C1 segment of cervical spinal cord (tissue), 14 donors: ENCODE measurements around the gene HOXB1.

ENCODE experiments used
- DNase-seq, 14 donors: peaks; one replicate each; lab custom pipeline; 2025; lab: John Stamatoyannopoulos, UW

Gene HOXB1

DNA sequence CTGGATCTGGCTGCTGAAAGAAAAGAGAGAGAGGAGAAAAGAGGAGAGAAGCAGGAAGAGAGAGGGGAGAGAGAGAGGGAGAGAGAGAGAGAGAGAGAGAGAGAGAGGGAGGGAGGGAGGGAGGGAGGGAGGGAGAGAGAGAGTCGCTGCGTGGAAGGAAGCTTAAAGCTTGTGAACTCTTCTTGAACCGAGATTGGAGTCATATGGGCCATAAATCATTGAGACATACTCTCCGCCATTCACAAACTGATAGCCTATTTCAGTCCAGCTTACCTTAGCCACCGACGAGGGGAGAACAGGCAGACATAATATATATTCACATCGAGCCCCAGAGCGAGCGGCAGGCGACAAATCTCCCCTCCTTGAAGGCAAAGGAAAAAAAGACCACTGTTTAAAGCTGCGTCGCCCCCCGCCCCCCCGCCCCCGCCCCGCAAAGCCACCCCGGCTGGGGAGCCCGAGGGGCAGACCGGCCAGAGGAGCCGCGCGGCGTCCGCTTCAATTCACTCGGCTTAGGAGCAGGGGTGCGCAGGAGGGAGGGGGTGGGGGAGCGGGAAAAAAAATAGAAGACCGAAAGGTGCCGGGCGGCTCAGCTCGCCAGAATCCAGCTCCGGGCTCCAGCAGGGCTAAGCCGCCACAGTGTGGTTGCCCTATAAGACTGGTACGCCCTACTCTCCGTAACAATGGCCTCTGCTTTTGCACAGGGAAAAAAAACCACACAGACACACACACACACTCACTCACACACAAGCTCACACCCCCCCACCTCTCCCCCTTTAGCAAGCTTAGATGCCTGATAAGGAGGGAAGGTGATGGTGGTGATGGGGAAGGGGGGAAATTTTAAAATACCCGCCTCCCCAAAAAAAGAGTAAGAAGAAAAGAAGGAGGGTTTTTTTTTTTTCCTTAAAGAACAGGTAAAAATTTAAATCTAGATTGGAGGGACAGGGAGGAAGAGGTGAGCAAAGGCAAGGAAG, 24.7 kb upstream of the HOXB1 start:
- no peak for DNase-seq

DNA sequence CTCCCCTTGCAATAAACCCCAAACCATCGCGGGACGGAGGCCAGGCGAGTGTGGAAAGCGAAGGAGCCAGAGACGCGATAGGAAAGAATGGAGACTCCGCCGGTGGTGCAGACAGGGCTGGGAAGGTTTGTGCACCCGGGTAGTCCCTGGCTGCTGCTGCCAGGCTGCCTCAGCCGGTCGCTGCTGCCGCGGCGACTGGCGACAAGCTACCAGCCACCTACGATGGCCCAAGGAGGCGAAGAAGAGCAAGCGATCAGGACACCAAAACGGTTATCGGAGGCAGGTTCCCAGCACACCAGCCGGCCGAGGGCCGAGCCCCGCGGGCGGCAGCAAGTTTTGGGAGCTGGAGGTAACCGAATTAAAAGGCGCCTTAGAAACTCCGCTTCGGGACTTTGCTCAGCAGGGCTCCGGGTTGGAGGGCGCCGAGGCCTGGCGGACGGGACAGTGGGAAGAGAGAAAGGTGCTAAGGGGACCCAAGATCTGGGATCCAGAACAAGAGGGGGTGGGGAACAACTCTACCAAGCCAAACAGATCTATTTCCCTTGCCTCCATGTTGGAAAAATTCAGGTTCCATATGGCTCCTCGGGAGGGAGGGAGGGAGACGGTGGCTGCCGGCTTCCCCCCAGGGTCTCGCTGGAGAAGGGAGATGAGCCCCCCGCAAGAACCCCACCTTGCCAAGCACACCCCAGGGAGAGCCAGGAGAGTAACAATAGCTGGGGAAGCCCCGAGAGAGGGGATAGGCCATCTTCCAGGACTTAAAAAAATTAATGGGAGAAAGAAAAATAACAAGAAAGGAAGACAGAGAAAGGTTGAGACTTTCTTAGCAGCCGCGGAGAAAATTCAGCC, 23.8 kb upstream of the HOXB1 start:
- no peak for DNase-seq

DNA sequence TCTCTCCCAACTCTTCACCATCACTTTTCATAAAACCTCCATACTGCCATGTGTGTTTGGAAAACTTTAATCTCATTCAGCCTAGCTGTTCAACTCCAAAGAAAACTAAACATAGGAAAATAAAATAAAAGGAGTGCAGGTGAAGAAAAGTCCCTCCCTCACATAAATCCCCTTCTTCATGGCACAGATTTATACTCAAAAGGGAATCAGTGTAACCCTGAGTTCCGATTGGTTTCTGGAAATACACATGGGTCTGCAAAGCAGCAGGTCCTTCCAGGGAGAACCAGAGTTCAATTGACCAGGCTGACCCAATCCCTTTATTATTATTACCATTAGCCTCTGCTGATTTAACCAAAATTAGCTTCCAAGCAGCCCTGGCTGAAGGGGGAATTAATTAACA, 23.0 kb upstream of the HOXB1 start:
- no peak for DNase-seq

DNA sequence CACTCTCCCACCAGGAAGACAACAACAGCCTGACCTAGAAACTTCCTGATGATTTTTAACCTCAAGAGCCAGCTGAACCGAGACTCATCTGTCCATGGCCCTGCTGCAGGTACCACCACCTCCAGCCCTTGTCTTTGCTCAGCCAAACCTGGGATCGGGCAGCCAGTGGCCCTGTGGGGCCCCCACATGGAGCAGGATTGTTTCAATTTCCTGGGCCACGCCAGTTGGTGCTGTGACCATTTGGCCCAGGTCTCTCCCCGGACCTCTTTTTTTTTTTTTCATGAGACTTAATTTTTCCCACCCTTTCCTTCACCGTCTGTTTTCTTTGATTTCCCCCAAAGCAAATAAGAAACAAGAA, 22.4 kb upstream of the HOXB1 start:
- no peak for DNase-seq

DNA sequence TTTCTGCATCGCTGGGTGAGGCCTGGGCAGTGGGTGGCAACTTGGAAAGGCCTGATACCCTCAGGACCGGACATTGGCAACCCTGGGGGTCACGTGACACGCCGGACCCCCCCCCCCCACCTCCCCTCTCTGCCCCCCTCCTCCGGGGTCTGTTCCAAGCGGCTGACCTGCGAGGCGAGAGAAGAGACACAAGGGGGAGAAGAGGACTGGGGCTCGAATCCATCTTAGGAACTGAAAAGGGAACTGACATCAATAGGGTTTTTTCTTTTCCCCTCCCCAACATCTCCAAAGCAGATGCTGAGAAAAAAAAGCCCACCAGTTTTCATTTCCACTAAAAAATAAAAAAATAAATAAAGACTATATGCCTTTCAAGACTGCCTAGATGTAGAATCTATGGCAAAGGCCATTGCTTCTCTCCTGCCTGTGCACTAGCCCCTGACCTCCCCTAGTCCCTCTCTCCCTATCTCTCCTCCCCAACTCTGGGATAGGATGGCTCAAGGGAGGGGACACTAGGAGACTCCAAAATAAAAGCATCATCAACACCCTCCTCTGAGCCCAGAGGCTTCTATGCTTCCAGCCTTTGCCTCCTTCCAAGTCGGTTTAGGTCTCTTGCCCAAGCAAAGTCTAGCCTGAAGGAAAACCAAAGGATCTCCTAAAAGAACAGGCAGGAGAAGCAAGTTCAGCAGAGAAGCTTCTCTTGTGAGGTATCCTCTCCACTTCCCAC, 21.8 kb upstream of the HOXB1 start:
- DNase-seq: peak in 3 of 14 donors; percentile 29 to 54 (median 47)

DNA sequence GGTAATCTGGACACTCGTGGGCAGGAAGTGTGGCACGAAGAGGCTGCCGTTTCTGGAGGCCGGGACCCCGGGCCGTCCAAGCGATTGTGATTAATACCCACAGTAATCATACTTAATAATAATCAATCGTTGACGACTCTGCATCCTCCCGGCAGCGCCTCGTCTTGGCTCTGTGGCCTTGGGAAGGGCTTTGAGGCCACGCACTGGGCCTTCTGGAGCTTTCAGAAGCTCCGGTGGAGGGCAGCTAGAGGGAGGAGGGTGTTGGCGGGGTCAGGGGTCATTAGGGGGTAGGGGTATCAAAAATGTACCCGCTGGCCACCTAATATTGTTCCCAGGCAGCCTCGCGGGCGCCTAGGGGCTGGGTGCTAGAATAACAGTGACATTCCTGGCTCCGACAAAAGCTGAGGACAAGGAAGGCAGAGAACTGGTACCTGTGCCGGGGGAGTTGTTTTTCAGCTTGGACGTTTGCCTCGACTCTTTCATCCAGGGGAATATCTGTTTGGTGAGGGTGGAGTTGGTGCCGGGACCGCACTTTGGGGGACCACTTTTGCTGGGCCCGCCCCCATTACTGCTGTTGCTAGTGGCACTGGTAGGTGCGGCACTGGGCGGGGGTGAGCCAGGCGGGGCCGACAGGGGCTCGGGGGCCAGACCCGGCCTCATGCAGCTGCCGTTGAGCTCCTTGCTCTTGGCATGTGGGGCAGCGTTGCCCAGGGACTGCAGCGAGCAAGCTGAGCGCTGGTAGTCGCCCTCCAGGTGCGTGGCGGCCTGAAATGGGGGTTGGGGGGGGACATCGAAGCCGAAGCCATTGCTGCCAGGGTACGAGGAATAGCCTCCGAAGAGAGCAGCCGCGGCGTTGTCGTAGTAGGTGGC, 21.0 kb upstream of the HOXB1 start:
- DNase-seq: no peak

DNA sequence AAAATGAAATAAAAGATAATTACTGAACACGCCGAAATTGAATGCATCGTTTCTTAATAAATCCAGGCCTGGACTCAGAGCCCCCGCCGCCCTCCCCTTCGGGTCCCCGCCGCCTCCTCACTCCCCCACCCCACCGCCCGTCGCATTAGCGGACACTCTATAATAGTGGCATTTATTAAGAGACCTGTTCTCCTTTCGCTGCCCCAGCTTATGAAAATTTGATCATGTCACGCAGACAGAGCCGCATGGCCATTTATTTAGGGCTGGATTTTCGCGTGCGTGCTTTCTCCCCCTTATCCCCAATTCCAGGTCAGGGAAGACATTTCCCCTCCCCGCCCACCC, 20.4 kb upstream of the HOXB1 start:
- DNase-seq: no peak

DNA sequence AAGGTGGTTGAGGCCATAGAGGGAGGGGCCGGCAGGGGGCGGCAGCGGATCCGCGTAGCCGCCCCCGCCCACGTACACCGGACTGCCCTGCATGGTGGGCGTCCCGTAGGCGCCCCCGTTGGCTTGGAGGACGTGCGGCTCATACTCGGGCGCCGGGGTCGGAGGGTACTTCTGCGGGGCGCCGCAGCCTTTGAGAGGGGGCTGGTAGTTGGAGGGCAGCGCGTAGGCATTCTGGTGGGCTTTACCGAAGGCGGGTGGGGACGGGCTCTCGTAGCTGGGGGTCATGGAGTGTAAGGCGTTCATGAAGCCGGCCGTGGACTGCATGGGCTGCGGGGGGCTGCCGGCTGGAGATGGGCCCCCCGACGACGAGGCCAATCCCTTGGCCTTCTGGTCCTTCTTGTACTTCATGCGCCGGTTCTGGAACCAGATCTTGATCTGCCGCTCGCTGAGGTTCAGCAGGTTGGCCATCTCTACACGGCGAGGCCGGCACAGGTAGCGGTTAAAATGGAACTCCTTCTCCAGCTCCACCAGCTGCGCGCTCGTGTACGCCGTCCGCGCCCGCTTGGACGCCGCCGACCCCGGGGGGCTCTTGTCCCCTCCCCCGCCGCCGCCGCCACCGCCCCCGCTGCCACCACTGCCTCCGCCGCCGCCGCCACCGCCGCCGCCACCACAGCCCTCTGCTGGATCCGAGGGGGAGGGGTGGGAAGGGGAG, 19.8 kb upstream of the HOXB1 start:
- DNase-seq: no peak

DNA sequence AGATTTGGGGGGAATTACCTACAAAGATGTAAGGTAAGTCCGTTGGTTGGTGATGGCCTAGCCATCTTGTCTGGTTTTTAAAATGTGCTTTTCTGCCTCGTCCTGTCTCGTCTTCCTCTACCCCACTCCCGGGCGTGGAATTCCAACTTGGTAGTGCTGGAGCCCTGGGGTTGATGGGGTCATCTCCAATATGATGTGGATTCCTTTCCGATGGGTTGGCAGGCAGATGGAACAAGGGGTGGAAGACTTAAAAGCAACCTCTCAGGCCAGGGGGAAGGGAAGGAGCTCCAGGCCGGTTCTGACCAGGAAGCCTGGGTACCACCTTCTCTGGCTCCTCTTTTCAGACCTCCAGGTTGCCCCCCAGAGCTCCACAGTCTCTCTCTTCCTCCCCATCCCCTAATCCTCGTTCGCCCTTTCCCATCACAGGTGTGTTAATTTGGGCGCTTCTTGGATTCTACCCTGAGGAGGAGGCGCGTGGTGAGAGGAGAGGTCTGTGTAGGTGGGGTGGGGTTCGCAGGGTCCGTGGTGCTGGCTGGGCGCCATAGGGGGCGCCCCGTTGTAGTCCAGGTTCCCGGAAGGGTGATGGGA, 19.2 kb upstream of the HOXB1 start:
- DNase-seq: no peak

DNA sequence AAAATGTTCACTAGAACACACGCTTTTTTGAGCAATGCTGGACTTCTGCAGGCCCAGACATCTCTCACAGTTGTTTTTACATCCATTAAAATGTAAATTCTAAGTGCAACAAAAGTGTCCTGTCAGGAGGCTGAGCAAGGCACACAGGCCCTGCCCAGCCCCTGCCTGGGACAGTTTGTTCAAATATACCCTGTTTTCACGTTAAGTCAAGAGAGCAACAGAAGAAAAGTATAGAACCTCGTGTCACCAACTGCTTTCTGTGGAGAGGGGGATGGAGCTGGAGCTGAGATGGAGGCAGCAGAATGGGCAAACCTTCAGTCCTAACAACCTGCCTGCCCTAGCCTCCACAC, 18.4 kb upstream of the HOXB1 start:
- DNase-seq: no peak

DNA sequence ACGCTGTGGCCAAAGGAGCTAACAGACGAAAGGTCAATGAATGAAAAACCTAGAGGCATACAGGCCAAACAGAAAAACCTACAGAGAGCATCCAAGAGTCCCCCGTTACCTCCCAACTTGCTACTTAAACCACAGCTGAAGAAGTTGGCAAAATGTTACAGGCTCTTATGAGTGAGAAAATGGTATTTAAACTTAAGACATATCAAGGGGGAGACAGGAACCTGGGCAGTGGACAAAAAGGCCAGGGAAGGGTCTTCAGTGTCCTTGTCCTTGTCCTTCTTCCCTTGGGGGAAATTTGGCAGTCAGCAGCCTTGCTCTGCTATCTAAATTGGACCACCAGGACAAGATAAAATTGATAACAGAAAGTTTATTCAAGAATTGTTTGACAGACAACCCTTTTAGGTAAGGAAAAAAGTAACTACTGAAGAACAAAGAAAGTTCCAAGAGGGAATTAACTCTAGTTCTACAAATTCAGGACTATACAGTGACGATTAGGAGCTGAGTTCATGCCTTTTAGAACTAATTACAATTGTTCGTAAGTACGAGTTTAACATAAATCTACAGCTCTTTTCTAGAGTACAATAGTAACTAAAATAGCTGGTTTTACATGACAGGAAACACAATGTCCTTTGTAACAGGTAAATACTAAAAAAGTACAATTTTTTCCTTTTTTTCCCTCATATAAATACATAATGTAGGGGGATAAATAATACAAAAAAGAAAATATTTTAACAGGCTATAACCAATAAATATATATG, 17.9 kb upstream of the HOXB1 start:
- DNase-seq: no peak

DNA sequence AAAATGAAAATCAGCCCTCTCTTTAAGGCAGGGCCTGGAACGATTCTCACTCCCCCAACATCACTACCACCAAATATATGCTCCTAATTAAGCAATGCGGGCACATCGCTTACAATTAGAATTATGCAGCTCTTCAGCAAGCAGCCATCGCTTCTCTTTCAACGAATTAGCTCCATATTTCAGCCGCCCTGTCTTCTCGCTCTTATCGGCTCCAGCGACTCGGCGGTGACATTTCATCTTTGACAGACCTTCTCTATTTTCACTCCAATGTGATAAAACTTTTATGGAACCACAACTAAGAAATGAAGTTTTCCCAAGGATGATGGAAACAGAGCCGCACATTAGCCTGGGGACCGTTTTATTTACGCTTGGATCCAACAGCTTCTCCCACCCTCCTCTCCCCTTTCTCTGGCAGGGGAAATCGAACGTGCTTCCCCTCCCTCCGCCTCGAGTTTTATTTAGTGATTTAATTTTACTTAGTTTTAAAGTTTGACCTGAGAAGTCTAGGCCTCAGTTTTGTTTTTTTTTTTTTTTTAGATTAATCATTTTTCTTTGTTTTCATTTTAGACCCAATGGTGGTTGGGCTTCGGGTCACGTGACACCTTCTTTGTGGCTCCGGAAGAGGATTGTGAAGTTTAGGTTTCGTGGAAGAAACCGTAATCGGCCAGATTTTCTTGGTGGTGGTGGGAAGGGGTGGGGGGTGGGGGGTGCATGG, 17.2 kb upstream of the HOXB1 start:
- no peak for DNase-seq

DNA sequence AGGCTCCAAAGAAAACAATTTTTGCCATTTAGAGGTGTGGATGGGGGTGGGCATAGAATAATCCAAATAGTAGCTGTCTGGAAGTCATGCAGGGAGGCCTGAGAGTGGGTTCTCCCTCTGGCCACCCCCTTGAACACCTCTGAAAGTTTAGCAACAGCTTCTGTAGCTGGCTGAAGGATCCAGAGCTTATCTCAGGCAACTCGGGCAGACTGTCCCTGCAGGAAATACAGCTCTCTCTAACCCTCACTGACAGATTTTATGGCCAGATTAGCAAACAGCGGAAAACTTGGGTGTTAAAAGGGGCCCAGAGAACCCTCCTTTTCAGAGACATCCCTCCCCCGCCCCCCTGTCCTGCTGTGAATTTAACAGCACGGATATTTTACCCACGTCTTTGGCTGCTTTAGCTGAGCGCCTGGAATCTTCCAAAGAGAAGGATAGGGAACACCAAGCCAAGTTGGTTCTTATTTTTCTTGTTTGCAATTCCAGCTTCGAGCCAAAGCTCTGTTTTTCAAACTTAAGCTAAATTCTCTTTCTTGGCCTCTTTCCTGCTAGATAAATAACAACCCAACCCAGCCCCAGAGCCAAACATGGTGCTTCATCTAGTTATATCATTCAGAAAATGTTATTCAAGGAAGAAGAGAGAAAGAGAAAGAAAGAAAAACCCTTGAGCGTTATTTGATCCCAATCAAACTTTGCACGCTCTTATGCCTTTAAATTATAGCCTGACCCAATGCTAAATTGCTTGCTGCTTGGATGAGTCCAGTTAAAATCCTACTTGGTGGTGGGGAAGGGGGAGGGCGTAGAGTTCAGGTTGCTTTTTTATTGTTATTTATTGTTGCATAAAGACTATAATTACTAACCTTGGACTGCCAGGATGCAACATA, 16.4 kb upstream of the HOXB1 start:
- no peak for DNase-seq

DNA sequence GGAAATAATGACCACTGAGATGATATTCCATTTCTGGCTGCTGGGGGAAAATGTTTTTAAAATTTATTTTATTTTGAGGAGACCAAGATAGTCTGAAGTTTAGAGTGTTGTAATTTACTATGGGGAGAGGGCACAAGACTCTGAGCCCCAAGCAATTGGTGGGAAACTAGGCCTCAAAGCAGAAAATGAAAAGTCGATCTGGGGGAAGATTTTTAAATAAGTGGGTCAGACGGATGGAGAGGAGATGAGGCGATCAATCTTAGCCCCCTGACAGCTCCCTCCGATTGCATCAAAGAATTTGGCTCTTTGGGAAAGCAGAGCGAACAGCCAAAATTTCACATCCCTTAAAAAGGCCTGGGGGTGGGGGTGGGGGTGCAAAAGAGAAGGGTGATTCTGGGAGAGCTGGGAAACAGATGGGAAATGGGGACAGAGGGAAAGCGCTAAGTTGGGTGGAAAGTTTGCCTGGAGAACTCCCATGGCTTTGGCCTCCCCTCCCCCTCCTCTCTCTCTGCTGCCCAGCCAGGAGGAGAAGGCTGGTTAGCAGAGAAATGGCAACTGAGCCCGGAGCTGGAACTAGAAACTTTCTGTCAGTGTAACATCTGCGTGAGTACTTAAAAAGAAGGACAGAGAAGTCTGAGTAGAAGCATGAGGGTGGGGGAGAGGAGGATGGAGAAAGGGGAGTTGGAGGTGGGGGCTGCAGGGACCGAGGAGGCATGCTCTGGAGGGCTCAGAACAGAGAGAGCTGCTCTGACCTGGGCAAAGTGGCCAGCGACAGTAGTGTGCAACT, 15.5 kb upstream of the HOXB1 start:
- peak in 1 of 14 donors; percentile 24 for DNase-seq

DNA sequence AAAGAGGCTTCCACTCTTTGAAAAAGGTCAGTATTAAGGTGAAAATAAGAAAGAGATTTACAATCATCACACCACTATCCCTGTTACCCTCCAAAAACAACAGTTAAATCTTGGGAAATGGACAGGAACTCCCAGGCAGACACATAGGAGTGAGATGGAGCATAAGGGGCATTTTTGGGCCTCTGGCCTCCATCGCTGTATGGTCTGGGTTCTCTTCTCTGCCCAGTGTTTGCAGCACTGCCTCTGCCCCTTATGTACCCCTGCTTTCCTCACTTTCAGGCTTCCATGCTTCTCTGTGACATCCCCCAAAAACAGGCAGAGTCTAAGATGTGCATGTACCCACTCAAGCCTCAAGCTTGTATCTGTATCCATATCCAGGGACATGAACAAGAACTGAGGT, 14.7 kb upstream of the HOXB1 start:
- no peak for DNase-seq

DNA sequence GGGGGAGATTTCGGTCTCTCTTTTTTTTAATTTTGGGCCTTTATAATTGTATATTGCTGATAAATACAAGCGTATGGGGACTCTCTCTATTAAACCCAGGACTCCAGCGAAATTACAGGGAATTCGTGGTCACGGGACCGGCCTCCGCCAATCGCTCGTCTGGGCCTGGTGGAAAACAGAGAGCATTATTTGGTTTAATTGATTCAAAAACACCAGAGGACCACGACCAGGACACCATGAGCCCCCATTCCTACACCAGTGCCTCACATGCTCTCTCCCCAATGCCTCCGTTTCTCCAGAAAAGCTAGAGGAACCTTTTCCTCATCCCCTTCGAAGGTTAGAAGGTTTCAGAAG, 14.2 kb upstream of the HOXB1 start, which contains the start of gene HOXB2:
HOXB2 (minus strand) TSS at position 88 of the 354 bp plus-strand sequence. CDS start 198 bp downstream, outside the sequence.
- peak in 6 of 14 donors; percentile 33 to 63 (median 52) for DNase-seq
